Skin epidermis (tissue), 12 donors: ENCODE data around the gene SLC9A5.
A peak's percentile ranks its signal among the peaks of the same experiment; 100 is the strongest.

Source experiments
- H3K27ac ChIP-seq, 21 experiments: fragments of 200-600 bp; sonication (generic) in 11 of 21; one replicate each; pipeline ENCODE4 v1.5.0; 2020; ENCODE audit warnings: mild to moderate bottlenecking in 3 of 21, inconsistent platforms in 2 of 21, moderate library complexity in 2 of 21
- H3K4me3 ChIP-seq, 7 experiments: fragments of 200-600 bp; sonication (generic) in 2 of 7; one replicate each; pipeline ENCODE4 v1.5.0; 2020; ENCODE audit warnings: inconsistent platforms in 2 of 7, mild to moderate bottlenecking in 2 of 7, moderate library complexity in 1 of 7

SLC9A5 gene

DNA sequence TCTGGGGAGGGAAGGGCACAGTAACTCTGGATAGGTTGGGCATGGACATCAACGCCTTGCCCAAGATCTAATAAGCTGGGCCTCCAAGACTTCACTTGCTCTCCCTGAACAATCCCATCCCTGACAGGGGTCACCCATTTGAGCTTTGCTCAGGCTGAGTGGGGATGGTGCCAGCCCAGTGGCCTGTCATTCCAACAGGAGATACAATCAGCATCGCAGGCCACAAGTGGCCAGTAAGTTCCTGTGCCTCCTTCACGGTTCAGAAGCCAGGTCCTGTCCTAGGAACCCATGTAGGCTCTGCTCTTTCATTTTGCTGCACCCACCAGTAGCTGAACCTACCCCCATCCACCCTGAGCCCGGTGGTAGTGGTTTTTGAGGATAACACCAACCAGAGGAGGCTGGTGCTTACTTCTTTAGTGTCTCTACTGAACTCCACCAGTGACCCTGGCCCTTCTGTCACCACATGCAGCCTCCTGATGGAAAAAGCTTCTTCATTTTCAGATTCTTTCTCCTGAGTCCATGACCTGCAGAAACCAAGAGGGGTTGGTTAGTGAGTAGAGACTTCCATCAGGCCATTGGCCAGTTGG lies 45.5 kb downstream of the SLC9A5 start:
- Histone ChIP-seq H3K4me3 (no peak overlapping the region), H3K27ac (peak overlapping the region in 2 of 21 experiments; percentile 13 to 18)

DNA sequence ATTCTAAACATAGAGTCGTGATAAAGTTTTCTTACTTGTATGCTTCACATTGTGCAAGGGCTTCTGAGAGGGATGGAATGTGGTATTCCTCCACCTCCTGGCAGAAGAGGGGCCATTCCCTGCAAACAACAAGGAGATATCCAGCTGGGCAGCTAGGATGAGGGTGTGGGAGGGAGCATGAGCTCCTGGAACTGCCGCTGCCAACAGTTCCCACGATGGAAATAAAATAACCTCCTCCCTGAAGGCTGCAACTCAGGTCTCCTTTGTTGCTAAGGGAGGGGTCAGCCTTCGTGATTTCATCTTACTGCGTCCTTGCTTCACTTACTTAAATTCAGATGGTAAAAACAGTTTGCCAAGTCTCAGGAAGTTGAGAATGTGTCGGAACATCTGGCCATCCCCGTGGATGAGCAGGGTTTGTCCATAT lies 46.2 kb downstream of the SLC9A5 start:
- no peak overlapping the region for H3K4me3 ChIP-seq
- peak overlapping the region in 2 of 21 experiments; percentile 13 to 18 for H3K27ac ChIP-seq

DNA sequence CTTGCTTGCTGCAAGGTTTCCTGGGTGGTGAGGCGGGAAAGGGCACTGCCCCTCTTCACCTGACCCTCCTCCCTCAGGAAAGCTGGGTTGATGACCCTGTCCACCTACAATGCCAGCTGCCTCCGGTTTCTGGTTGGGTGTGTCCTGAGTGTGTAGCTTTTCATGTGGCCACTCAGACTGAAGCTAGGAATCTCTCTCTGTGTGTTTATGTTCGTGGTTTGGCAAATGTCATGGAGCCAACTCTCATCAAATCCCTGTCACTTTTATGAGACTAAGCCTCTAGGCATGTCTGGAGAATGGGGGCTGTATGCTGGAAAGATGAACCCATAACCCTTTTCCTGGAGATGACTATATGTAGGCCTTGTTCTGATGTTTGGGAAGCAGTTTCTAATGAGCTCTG lies 47.6 kb downstream of the SLC9A5 start:
- peak overlapping the region in 2 of 21 experiments; percentile 1 to 8 for H3K27ac ChIP-seq
- H3K4me3 ChIP-seq = no peak overlapping the region

- no peak overlapping the region for H3K4me3 ChIP-seq
- no peak overlapping the region for H3K27ac ChIP-seq
Measured at GRCh38 chr16:67298277-67298676, 49.5 kb downstream of the SLC9A5 start.

GRCh38 chr16:67299269-67299668 lies 50.5 kb downstream of the SLC9A5 start:
- H3K27ac ChIP-seq = no peak overlapping the region
- H3K4me3 ChIP-seq = no peak overlapping the region

- Histone ChIP-seq H3K27ac (peak overlapping the region in 7 of 21 experiments; percentile 1 to 74 (median 38)), H3K4me3 (no peak overlapping the region)
Measured at GRCh38 chr16:67301080-67301782, 52.5 kb downstream of the SLC9A5 start.

DNA sequence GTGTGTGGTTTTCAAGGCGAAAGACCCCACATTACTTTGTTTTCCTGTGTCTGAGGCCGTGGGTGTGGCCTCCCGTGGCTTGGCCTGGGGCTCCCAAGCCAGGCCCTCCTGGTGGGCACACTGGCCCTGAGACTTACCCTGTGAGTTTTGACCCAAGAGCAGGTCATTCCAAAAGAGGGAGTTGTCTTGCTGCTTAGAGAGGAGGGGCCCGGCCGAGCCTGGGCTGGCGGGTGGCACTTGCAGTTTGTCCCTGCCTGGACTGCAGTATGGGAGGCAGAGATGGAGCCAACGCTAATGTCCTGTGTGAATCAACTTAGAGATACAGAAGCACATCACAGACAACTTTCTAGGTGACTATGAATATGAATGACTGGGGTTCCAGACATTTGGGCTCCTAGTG lies 53.3 kb downstream of the SLC9A5 start:
- H3K4me3 ChIP-seq = no peak overlapping the region
- peak overlapping the region in 5 of 21 experiments; percentile 25 to 74 (median 52) for H3K27ac ChIP-seq

GRCh38 chr16:67302970-67303369 lies 54.2 kb downstream of the SLC9A5 start:
- Histone ChIP-seq H3K27ac (peak overlapping the region in 2 of 21 experiments; percentile 52 to 74), H3K4me3 (no peak overlapping the region)

DNA sequence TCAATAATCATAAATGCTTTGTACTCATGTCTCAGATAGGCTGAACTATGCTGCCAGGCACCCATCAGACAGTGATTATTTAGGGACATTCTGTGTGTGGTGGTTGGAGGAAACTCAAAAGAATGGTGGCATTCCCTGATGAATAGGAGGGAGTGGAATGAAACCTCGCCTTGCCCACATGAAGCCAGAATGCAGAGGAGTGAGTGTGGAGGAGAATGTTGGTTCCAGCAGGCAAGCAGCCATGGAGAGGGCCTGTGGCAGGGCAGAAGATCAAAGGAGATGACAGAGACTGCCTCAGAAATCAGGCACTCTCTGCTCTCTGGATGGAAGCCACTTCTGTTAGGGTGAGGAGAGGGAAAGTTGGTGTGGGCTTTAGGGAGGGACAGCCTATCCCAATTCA lies 55.2 kb downstream of the SLC9A5 start:
- H3K4me3 ChIP-seq = no peak overlapping the region
- H3K27ac ChIP-seq = no peak overlapping the region

- H3K27ac ChIP-seq = no peak overlapping the region
- H3K4me3 ChIP-seq = no peak overlapping the region
Measured at GRCh38 chr16:67305216-67306071, 56.7 kb downstream of the SLC9A5 start.

- no peak overlapping the region for H3K27ac ChIP-seq
- no peak overlapping the region for H3K4me3 ChIP-seq
Measured at GRCh38 chr16:67310561-67310960, 61.8 kb downstream of the SLC9A5 start.

GRCh38 chr16:67311607-67312488 lies 63.1 kb downstream of the SLC9A5 start:
- peak overlapping the region in 10 of 21 experiments; percentile 8 to 72 (median 52) for H3K27ac ChIP-seq
- no peak overlapping the region for H3K4me3 ChIP-seq

DNA sequence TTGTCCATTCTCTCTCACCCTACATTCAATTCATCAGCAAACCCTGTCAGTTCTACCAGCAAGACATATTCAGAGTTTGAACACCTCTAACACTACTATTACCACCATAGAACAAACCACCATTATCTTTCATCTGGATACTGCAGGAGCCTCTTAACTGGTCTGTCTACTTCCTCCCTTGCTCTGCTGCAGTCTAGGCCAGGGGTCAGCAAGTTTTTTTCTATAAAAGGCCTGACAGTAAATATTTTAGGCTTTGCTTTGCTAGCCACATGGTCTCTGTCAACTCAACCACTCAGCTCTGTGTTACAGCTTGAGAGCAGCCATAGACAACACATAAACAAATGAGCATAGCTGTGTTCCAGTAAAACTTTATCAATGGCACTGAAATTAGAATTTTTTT lies 63.9 kb downstream of the SLC9A5 start:
- H3K4me3 ChIP-seq = no peak overlapping the region
- H3K27ac ChIP-seq = peak overlapping the region in 4 of 21 experiments; percentile 2 to 64 (median 29)

GRCh38 chr16:67317853-67318252 lies 69.1 kb downstream of the SLC9A5 start:
- Histone ChIP-seq H3K4me3 (no peak overlapping the region), H3K27ac (no peak overlapping the region)
